Measurements from ENCODE around the gene RRP1B.
"Not testable (repeated sequence)": the region's sequence is repeated elsewhere in the genome, so short reads cannot be mapped to it uniquely, and the experiment has no call there.

Gene RRP1B, protein sequence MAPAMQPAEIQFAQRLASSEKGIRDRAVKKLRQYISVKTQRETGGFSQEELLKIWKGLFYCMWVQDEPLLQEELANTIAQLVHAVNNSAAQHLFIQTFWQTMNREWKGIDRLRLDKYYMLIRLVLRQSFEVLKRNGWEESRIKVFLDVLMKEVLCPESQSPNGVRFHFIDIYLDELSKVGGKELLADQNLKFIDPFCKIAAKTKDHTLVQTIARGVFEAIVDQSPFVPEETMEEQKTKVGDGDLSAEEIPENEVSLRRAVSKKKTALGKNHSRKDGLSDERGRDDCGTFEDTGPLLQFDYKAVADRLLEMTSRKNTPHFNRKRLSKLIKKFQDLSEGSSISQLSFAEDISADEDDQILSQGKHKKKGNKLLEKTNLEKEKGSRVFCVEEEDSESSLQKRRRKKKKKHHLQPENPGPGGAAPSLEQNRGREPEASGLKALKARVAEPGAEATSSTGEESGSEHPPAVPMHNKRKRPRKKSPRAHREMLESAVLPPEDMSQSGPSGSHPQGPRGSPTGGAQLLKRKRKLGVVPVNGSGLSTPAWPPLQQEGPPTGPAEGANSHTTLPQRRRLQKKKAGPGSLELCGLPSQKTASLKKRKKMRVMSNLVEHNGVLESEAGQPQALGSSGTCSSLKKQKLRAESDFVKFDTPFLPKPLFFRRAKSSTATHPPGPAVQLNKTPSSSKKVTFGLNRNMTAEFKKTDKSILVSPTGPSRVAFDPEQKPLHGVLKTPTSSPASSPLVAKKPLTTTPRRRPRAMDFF

DNA sequence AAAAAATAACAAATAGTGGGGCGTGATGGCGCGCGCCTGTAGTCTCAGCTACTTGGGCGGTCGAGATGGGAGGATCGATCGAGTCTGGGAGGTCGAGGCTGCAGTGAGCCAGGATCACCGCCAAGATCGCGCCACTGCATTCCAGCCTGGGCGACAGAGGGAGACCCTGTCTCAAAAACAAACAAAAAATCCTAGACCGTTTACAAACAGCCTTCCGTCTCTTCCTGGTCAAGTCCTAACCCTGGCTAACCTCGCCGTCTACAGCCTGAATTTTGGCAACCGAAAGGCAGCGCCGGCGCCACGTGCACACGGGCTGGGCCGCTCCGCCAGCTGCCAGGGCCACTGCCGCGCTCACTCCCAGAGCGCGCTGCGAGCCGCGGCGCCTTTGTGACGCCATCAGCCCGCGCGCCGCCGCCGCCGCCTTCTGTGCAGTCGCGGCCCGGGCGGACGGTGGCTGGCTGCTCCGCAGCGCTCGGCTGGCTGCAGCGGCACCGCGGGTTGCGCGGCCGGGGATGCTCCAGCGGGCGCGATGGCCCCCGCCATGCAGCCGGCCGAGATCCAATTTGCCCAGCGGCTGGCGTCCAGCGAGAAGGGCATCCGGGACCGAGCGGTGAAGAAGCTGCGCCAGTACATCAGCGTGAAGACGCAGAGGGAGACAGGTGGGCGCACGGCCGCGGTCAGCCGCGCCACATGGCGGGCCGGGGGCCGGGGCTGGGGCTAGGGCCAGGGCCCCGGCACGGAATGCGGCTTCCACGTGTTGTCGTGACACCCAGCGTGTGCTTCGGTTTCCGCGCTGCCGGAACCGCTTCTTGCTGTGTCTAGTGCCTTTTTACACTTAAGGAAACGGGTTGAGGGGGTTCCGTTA, at the start of gene RRP1B, which contains the start of gene HSF2BP:
Gene RRP1B, plus strand, starts transcription at position 425 of the 865 bp plus-strand sequence. Its CDS starts 105 bp downstream, at position 530.
Gene HSF2BP, minus strand, starts transcription at position 353 of the 865 bp plus-strand sequence. CDS start 1,392 bp downstream, outside the sequence.
- DNase-seq (ENCODE audit: low read depth), result peak; percentile 70

DNA sequence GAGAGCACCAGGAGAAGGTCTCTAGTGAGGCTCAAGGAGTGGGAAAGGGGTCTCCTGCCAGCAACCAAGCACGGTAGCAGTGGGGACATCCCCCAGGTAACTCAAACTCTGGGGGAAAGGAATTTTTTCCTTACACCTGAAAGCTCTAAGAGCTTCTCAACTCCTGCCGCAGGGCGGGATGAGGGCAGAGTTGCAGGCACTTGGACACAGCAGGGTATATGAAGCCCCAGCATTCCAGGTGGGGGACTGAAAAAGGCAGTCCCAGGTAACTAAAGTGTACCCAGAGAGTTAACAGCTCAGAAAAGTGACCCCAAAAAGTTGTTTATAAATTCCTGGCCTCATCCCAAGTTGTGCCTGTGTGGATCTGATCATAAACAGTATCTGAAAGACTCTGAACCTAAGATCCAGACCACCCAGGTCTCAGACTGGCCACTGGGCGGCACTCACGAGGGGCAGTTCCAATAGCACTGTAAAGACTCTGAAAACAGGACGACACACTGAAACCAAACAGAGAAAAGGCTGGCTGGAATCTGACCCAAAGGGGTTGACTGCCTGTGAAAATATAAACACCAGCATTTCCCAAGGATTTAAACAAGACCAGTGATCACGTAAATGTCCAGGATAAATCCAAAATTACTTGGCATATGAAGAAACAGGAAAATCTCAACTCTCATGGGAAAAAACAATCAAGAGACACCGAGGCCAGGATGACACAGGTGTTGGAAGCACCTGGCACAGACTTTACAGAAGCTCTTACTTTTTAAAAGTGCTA, 47.6 kb upstream of the RRP1B start:
- no peak for DNase-seq (ENCODE audit: low read depth)

DNA sequence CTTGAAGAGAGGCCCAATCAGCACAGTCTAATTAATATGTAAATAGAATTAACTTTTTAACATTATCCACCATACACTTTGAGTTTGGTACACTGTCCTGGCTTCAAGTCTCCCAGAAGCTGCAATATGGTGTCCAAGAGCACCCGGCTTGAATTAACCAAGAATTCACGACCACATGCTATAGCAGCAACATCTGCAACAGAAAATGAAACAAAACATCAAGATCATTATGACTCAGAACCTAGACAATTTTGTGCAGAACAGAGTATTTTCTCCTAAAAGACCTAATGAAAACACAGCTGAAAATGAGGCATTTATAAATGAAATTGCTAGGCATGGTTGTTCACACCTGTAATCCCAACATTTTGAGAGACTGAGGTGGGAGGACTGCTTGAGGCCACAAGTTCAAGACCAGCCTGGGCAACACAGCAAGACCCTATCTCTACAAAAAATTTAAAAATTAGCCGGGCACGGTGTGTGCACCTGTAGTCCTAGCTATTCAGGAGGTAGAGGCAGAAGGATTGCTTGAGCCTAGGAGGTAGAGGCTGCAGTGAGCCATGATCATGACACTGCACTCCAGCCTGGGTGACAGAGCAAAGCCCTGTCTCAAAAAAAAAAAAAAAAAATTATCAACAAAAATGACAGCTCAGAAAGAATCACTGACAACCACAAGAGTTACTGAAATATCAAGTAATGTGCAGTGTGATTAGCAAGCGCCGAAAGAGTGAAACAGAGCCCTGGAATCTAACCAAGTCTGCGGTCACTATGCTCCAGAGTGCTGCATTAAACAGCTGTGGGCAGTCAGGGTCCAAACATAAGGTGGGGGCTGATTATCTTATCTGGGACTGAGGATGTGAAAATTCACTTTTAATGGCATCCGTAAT, 45.4 kb upstream of the RRP1B start:
- DNase-seq (ENCODE audit: low read depth), result no peak

DNA sequence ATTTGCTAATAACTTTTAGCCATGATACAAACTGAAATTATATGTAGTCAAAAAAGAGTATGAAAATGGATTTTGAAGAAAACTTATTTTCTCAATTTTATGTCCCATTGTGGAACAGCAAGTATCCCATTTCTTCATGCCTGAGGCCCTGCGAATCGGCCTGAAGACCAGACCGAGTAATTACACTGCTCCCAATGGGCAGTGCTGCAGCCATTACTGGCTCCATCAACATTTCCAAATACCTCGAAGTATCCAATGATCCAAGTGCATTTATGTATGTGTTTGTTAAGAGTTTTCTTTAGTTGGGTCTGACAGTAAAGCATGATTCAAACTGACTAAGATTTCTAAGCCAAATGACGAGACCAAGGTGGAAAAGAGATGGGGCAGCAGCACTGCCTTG, 44.5 kb upstream of the RRP1B start:
- DNase-seq (ENCODE audit: low read depth), result no peak

DNA sequence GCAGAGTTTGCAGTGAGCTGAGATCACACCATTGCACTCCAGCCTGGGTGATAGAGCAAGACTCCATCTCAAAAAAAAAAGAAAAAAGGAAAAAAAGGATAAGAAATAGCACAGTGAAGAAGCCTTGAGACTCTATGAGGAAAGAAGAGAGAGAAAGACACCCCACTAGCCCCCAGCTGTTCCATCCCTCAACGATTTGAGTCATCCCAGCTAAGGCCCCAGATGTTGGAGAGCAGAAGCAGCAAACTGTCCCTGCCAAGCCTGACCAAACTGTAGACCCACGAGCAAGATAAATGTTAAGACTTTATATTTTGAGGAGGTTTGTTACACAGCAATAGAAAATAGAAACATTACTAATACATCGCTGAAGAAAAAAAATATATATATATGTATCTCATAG, 42.5 kb upstream of the RRP1B start:
- not testable (repeated sequence) for DNase-seq (ENCODE audit: low read depth)

DNA sequence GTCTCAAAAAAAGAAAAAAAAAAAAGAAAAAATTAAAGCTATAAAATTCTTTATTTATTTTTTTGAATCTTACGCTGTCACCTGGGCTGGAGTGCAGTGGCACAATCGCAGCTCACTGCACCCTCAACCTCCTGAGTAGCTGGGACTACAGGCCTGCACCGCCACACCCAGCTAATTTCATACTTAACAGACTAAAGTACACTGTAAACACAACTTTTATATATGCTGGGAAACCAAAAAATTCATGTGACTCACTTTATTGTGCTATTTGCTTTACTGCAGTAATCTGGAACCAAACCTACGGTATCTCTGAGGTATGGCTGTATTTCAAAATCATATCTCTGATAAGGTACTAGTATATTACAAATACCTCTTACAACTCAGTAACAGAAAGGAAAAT, 40.4 kb upstream of the RRP1B start:
- DNase-seq (ENCODE audit: low read depth), result no peak

DNA sequence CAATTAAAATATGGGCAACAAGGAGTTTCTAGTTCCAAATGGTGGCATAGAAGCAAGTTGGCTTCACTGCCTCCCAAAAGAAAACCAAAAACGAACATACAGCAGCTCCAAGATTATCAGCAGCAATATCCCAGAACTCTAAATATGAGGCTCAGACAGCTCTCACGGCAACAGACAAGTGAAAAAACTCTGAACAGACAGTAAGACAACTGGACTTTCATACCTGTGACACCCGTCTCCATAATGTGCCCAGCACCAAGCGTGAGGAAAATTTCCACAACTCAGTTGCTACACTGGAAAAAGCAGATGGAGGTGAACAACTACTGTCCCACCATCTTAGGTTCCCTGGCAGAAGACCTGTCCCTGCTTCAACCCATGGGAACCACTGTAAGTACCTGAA, 40.0 kb upstream of the RRP1B start:
- DNase-seq (ENCODE audit: low read depth), result no peak

DNA sequence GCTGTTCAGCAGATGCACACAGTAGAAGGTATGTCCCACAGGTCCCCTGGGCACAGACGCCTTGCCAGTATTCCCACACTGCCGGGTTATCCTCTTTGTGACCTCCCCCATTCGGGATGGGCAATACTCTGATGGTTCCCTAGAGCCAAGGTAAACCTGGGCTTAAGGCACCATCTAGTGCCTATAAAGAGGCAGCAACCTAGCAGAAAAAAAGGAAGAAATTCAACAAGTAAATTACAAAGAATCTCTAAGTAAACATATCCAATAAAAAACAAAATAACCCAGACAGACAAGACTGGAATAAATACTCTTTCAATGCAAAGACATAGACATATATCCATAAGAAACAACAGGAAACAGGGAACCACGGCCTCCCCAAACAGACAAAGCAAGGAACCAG, 39.5 kb upstream of the RRP1B start:
- no peak for DNase-seq (ENCODE audit: low read depth)

DNA sequence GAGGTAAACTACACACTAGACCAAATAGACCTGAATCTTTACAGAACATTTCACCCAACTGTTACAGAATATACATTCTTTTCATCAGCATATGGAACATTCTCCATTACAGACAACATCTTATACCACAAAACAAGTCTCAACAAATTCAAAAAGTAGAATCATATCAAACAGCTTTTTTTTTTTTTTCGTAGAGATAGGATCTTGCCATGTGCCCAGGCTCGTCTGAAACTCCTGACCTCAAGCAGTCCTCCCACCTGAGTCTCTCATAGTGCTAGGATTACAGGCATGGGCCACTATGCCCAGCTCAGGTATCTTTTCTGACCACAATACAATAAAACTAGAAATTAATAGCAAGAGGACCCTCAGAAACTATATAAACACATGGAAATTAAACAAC, 36.6 kb upstream of the RRP1B start:
- DNase-seq (ENCODE audit: low read depth), result no peak

DNA sequence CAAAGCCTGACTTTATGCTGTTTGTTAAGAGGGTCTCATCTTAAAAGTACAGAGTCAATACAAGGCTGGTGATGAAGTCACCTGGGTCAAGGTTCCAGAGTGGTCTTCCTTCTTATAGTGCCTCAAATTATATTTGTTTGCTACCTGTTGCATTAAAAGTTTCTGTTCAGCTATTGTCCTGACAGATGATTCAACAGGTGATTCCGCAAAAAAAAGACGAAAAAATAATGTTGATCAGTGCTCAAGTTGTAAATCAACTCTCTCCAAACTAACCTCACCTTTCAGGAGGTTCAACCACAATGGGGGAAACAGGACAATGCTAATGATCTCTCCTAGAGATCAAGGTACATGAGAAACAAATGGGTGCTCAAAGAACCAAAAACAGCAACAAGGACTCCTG, 35.8 kb upstream of the RRP1B start:
- no peak for DNase-seq (ENCODE audit: low read depth)

DNA sequence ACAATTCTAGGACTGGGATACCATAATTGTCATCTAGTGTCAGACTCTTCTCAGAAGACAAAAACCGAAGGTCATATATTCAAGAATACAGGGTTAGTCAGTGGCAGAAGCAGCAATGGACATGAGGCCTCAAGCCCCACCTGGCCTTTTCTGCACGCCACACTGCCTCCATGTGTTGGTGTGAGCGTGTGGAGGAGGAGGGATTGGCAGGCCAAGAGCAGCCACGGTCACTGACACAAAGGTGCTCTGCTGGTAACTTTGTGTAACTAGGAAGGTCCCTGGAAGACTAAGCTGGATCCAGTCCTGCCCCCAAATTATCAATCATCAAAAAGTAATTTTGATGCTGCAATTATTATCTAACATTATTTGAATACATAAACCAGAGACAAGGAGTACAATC, 35.0 kb upstream of the RRP1B start:
- DNase-seq (ENCODE audit: low read depth), result no peak

DNA sequence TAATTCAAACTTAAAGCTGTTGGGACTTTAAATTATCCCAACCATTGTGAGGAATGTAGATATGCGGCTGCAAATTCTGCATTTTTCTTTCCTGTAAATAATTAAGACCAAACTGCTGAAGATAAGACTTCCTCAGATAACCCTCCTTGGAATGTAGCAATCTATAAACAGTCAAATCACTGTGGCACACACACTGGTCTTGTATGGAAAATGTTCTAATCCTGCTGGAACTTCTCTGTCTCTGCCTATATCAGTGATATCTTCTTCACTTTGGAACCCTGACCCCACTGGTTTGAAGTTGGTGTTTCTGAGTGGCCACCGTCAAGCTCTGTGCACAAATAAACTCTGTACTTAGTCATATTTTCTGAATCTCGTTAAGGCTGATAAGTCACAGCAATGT, 33.0 kb upstream of the RRP1B start:
- no peak for DNase-seq (ENCODE audit: low read depth)

DNA sequence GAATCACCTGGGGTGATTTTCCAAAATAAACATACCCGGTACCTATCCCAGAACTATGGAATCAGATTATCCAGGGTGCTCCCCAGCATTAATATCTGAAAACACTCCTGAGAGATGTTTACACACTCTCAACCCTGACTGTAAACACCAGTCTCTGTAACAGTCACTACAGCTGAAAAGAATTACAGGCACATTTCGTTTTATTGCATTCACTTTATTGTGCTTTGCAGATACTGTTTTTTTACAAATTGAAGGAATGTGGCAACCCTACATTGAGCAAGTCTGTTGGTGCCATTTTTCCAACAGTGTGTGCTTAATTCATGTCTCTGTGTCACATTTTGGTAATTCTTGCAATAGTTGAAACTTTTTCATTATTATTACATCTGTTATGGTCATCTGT, 31.8 kb upstream of the RRP1B start:
- no peak for DNase-seq (ENCODE audit: low read depth)

DNA sequence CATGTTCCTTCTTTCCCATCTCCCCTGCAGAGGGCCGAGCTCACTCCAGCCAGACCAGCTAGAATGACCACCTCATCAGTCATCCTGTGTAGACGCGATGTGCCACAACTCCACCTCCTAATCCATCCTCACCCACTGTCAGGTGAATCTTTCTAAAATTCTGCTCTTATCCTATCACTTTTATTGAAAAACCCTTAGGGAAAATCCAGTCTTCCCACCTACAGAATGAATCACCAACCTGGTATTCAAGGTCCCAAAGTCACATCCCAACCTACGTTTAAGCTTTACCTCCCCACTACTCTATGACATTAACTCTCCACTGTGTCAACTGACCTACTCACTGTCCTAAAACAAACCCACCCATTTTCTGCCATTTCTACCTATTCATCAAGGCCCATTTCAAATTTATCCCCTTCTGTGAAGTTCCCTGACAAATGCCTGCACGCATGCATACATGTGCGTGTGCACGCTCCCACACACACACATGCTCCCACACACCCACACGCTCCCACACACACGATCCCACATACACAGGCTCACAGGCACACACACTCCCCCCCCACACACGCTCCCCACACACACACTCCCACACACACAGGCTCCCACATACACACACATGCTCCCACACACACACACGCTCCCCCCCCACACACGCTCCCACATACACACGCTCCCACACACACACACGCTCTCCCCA, 27.8 kb upstream of the RRP1B start:
- DNase-seq (ENCODE audit: low read depth), result no peak

DNA sequence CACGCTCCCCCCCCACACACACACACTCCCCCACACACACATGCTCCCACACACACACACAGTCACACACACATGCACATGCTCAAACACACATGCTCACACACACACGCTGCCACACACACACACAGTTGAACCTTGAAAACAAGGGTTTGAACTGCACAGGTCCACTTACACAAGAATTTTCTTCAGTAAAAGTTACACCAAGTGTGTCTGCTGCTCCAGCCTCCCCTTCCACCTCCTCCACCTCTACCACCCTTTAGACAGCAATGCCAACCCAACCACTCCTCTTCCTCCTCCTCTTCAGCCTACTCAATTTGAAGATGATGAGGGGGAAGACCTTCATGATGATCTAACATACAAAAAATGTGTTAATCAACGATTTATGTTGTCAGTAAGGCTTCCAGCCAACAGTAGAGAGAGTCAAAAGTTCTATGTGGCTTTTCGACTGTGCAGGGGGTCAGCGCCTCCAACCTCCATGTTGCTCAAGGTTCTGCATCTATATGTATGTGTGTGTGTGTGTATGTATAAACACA, 26.9 kb upstream of the RRP1B start:
- no peak for DNase-seq (ENCODE audit: low read depth)

DNA sequence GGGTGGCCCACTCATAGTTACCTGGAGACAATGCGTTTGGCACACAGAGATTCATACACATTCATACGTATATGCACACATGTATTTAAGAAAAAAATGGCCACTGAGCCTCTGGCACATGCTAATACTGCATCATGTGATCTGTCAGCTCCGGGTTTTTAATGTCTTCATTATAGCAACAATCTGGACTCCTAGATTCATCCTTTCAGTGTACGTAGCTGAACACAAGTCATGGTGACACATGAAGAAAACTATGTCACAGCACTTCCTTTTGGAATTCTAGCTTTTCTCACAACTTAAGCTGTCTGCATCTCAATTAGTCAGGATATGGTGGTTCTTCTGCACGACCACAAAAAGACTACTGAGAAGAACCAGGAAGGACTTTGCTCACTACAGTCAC, 24.7 kb upstream of the RRP1B start:
- DNase-seq (ENCODE audit: low read depth), result no peak

DNA sequence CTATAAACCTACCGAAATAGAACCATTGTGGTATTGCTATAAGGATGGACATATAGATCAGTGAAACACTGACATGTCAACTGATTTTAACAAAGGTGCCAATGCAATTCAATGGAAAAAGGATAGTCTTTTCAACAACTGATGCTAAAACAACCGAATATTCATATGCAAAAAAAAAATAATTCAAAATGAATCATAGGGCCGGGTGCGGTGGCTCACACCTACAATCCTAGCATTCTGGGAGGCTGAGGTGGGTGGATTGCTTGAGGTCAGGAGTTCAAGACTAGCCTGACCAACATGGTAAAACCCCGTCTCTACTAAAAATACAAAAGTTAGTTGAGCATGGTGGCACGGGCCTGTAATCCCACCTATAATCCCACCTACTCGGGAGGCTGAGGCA, 23.9 kb upstream of the RRP1B start:
- DNase-seq (ENCODE audit: low read depth), result no peak

DNA sequence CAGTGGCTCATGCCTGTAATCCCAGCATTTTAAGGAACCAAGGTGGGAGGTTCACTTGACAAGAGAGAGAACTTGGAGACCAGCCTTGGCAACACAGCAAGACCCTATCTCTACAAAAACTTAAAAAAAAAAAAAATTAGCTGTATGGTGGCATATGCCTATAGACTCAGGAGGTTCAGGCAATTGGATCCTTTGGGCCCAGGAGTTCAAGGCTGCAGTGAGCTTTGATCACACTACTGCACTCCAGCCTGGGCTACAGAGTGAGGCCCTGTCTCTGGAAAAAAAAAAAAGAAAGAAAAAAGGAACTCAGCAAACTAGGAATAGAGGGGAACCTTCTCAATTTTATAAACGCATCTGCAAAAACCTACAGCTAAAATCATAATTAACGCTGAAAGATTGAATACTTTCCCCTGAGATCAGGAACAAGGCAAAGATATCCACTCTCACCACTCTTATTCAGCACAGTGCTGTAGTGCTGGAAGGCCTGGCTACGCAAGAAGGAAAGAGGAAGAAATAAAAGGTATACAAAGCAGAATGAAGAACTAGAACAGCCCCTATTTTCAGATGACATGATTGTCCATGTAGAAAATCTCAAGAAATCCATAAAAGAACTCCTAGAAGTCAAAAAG, 21.7 kb upstream of the RRP1B start:
- DNase-seq (ENCODE audit: low read depth), result no peak

Measured in activated T-cell treated with anti-CD3 and anti-CD28 coated beads for 1 hour (primary cell).